HFF-Myc (cell line): Measurements from ENCODE around the gene SMTNL1.

Source experiments
- DNase-seq: peaks from one replicate; pipeline ENCODE4 v3.0.0-alpha.2; 2011; ENCODE audit warnings: low read depth; ENCODE audit errors: extremely low read depth
- H3K4me3 ChIP-seq: replicated peaks from 2 replicates; pipeline ENCODE4 v1.5.1; 2011; ENCODE audit warnings: low read depth, mild to moderate bottlenecking, control low read depth, low read length
- CTCF ChIP-seq: IDR thresholded peaks from 2 replicates; pipeline ENCODE4 v1.5.1; 2012; ENCODE audit warnings: mild to moderate bottlenecking, low read depth, low read length, control low read depth; ENCODE audit errors: missing control alignments

SMTNL1 gene, protein sequence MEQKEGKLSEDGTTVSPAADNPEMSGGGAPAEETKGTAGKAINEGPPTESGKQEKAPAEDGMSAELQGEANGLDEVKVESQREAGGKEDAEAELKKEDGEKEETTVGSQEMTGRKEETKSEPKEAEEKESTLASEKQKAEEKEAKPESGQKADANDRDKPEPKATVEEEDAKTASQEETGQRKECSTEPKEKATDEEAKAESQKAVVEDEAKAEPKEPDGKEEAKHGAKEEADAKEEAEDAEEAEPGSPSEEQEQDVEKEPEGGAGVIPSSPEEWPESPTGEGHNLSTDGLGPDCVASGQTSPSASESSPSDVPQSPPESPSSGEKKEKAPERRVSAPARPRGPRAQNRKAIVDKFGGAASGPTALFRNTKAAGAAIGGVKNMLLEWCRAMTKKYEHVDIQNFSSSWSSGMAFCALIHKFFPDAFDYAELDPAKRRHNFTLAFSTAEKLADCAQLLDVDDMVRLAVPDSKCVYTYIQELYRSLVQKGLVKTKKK

GRCh38 chr11:57536947-57537619 lies at the start of gene SMTNL1:
TSS of gene SMTNL1 (plus strand) at chr11:57537595. CDS start at chr11:57542643, 5,048 bp downstream.
- no peak within 1 kb of the TSS for H3K4me3 ChIP-seq
- no peak for TF ChIP-seq CTCF
- no peak for DNase-seq

GRCh38 chr11:57487920-57488659 lies 49.3 kb upstream of the SMTNL1 start:
- no peak for DNase-seq
- no peak overlapping the region for H3K4me3 ChIP-seq
- TF ChIP-seq CTCF: no peak

- TF ChIP-seq CTCF: no peak
- no peak for DNase-seq
- no peak overlapping the region for H3K4me3 ChIP-seq
Observed at GRCh38 chr11:57490456-57491248, 46.7 kb upstream of the SMTNL1 start.

DNA sequence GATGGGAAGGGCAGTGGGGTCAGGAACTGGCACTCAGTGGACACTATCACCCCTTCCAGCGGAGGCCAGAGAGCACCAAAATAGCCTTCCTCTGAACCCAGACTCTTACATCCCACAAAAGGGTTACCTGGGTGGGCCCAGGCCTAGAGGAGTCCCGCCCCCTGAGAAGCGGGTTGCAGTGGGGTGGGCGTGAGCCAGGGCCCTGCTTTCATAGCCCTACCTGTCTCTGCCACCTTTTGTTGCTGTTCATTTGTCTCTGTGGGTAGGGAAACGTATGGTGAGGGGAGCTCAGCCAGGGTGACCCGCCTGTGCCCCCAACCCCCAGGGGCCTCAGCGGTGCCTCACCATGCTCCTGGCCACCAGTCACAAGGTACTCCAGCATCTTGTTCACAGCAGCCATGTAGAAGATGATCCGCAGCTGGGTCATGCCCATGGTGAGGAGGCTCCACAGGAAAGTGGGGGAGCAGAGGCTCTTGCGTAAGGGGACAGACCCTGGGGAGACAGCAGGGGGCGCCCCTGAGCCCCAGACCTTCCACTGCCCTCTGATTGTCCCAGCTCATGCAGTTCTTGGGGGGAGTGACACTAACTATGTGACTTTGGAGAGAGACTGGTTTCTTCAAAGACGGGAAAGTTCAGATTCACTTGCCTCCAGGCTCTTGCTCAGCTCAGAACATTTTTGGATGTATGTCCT lies 45.9 kb upstream of the SMTNL1 start:
- no peak for DNase-seq
- H3K4me3 ChIP-seq: no peak overlapping the region
- TF ChIP-seq CTCF: peak; percentile 77

GRCh38 chr11:57493507-57494503 lies 43.6 kb upstream of the SMTNL1 start:
- peak; percentile 92 for TF ChIP-seq CTCF
- no peak overlapping the region for H3K4me3 ChIP-seq
- DNase-seq: no peak
